Urinary bladder (tissue), 4 donors: Measurements from ENCODE around the gene SMIM44. TPM values are rescaled to one million over a fixed set of nuclear protein-coding genes. Genes with fewer than 3 reads are reported as not detected.
A peak's percentile ranks its signal among the peaks of the same experiment; 100 is the strongest.
"Not testable (repeated sequence)": the region's sequence is repeated elsewhere in the genome, so short reads cannot be mapped to it uniquely, and the experiment has no call there.

Source experiments
- DNase-seq: peaks from one replicate; pipeline ENCODE4 v3.0.0-alpha.2; 2015; ENCODE audit errors: extremely low spot score
- H3K27ac ChIP-seq: one replicate; pipeline ENCODE4 v1.5.1; 2013; ENCODE audit warnings: low read depth, mild to moderate bottlenecking, moderate library complexity
- H3K36me3 ChIP-seq: one replicate; pipeline ENCODE4 v1.6.1; 2013; ENCODE audit warnings: mild to moderate bottlenecking, moderate library complexity; ENCODE audit not compliant: insufficient read depth
- H3K4me1 ChIP-seq: one replicate; pipeline ENCODE4 v1.6.1; 2013; ENCODE audit warnings: mild to moderate bottlenecking, moderate library complexity; ENCODE audit not compliant: insufficient read depth
- H3K4me3 ChIP-seq: one replicate; pipeline ENCODE4 v1.5.1; 2013; ENCODE audit warnings: low read depth, low read length
- WGBS: extraction: QIAGEN DNeasy Blood & Tissue Kit; methylation state at CpG from one replicate; pipeline ENCODE4 v1.1.7; 2013; 5-methylcytosine and 5-hydroxymethylcytosine counted together
- polyA plus RNA-seq: library from polyadenylated mRNA; stranded (reverse); fragments of 200-250 nt; gene quantifications from one replicate; pipeline ENCODE4 v1.2.3, GENCODE V29; 2013
- total RNA-seq: library from RNA; depleted of rRNA; stranded (reverse); fragments of >200 nt; gene quantifications from one replicate; pipeline ENCODE4 v1.2.3, GENCODE V29; 2014
- donor health status: healthy with polysubstance abuse.
- donor health status: healthy.

Gene SMIM44
- total and polyA plus RNA-seq, 2 donors: not detected

DNA sequence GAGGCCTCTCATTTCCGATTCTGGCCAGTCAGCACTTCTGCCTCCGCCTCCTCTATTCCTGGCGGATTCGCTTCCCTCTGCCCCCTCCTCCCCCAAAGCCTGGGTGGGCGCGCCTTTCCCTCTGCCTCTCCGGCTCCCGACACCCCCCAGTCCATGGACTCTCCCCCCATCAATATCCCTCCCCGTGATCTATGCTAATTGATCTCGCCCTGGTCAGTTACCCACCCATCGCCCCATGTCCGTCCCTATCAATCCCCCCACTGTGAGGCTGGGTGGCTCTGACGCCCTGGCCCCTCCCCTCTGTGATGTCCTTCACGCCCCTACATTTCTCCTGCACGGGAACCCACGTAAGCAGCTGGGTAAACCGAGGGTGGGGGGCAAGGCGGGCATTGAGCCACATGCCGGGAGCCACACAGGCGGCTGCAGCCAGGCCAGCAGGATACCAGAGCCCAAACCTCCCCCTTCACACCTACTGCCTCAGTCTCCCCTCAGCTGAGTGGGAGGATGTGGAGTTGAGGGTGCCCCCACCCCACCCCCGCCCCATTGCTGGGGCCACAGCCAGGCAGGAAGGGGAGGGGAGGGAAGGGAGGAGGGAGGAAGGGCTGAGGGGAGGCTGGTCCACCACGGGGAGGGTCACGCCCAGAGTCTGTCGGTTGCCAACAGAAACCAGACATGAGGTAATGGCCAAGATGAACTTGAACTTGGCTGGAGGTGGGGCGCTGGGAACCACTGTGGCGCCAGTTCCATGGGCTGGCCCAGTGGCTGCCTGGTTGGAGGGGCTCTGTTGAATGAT, 24.0 kb downstream of the SMIM44 start:
- H3K4me3 ChIP-seq: no peak overlapping the region
- 21% methylated on average over 26 of the region's 26 CpGs for WGBS

GRCh38 chr19:3458229-3459088, 24.8 kb downstream of the SMIM44 start:
- no peaks in the 10 kb centered on the region for H3K36me3 ChIP-seq
- no peak overlapping the region for H3K4me3 ChIP-seq
- 33% methylated on average over 19 of the region's 19 CpGs for WGBS
- H3K27ac ChIP-seq: peak overlapping the region; percentile 87
- DNase-seq: no peak
- no peaks in the 10 kb centered on the region for H3K4me1 ChIP-seq

More for the DNA sequence above, 24.0 kb downstream of the SMIM44 start:
- H3K4me1 ChIP-seq: no peaks in the 10 kb centered on the region
- DNase-seq: peak; percentile 87
- peak overlapping the region; percentile 87 for H3K27ac ChIP-seq
- H3K36me3 ChIP-seq: no peaks in the 10 kb centered on the region

GRCh38 chr19:3457528-3458228, 25.6 kb downstream of the SMIM44 start:
- WGBS: 32% methylated on average over 22 of the region's 22 CpGs
- DNase-seq: no peak
- Histone ChIP-seq H3K4me1 (no peaks in the 10 kb centered on the region), H3K4me3 (no peak overlapping the region), H3K36me3 (no peaks in the 10 kb centered on the region), H3K27ac (peak overlapping the region; percentile 87)

DNA sequence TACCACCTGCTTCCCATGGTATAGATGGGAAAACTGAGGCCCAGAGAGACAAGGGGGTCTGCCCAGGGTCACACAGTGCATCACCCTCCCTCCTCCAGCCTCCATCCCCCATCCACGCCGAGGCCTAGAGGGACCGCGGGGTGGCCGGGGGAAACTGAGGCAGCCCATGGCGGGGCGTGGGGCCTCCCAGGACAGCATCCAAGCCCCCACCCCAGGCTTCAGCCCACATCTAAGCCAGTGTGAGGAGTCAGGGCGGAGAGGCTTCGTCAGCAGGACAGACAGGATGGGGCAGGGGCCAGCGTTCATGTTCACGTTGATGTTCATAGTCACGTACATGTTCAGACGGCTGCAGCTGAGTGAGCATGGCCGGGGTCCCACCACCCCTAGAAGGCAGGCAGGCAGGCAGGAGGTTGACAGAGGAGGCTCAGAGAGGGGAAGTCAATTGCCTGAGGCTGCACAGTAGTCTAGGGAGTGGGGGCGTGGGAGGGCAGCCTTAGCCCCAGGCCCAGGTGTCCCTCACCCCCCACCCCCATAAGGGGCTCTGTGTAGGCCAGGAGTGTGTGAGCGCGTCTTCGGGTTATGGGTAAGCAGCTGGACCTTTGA, 26.2 kb downstream of the SMIM44 start:
- DNase-seq: no peak
- peaks cover 2% of the 10 kb centered on the region for H3K36me3 ChIP-seq
- no peaks in the 10 kb centered on the region for H3K4me1 ChIP-seq
- WGBS: 69% methylated on average over 18 of the region's 18 CpGs
- no peak overlapping the region for H3K4me3 ChIP-seq
- H3K27ac ChIP-seq: peak overlapping the region; percentile 26

- peaks cover 2% of the 10 kb centered on the region for H3K36me3 ChIP-seq
- 76% methylated on average over 37 of the region's 37 CpGs for WGBS
- no peak for DNase-seq
- H3K4me1 ChIP-seq: no peaks in the 10 kb centered on the region
- no peak overlapping the region for H3K4me3 ChIP-seq
- no peak overlapping the region for H3K27ac ChIP-seq
Measured at GRCh38 chr19:3455960-3456601, 27.2 kb downstream of the SMIM44 start.

GRCh38 chr19:3455393-3455955, 27.8 kb downstream of the SMIM44 start:
- Histone ChIP-seq H3K27ac (no peak overlapping the region), H3K36me3 (peaks cover 2% of the 10 kb centered on the region)

GRCh38 chr19:3454656-3455392, 28.4 kb downstream of the SMIM44 start:
- H3K36me3 ChIP-seq: peaks cover 2% of the 10 kb centered on the region
- H3K27ac ChIP-seq: no peak overlapping the region
- no peak for DNase-seq
- H3K4me1 ChIP-seq: no peaks in the 10 kb centered on the region
- WGBS: 91% methylated on average over 15 of the region's 15 CpGs
- H3K4me3 ChIP-seq: no peak overlapping the region

More at GRCh38 chr19:3455393-3455955, 27.8 kb downstream of the SMIM44 start:
- Histone ChIP-seq H3K4me3 (no peak overlapping the region), H3K4me1 (no peaks in the 10 kb centered on the region)
- DNase-seq: no peak
- WGBS: 86% methylated on average over 7 of the region's 7 CpGs

- H3K4me3 ChIP-seq: no peak overlapping the region
- no peak for DNase-seq
- peaks cover 4% of the 10 kb centered on the region for H3K36me3 ChIP-seq
- no peak overlapping the region for H3K27ac ChIP-seq
- H3K4me1 ChIP-seq: no peaks in the 10 kb centered on the region
- WGBS: 83% methylated on average over 25 of the region's 25 CpGs
Measured at GRCh38 chr19:3453840-3454239, 29.4 kb downstream of the SMIM44 start.

GRCh38 chr19:3452942-3453214, 30.4 kb downstream of the SMIM44 start:
- H3K4me1 ChIP-seq, DNase-seq, H3K27ac ChIP-seq, H3K4me3 ChIP-seq, H3K36me3 ChIP-seq: not testable (repeated sequence)
- WGBS: 92% methylated on average over 10 of the region's 10 CpGs

GRCh38 chr19:3452171-3452941, 30.9 kb downstream of the SMIM44 start:
- 90% methylated on average over 38 of the region's 38 CpGs for WGBS
- H3K4me1 ChIP-seq: no peaks in the 10 kb centered on the region
- no peak for DNase-seq
- H3K27ac ChIP-seq: no peak overlapping the region
- no peak overlapping the region for H3K4me3 ChIP-seq
- peaks cover 5% of the 10 kb centered on the region for H3K36me3 ChIP-seq

GRCh38 chr19:3451451-3451866, 31.8 kb downstream of the SMIM44 start:
- no peak for DNase-seq
- 64% methylated on average over 10 of the region's 10 CpGs for WGBS
- H3K4me3 ChIP-seq: no peak overlapping the region
- peak overlapping the region; percentile 78 for H3K27ac ChIP-seq
- no peaks in the 10 kb centered on the region for H3K4me1 ChIP-seq
- peaks cover 6% of the 10 kb centered on the region for H3K36me3 ChIP-seq
